Gastrocnemius medialis (tissue), 4 donors: ENCODE data around the gene SELENBP1. TPM values are rescaled to one million over a fixed set of nuclear protein-coding genes. Genes with fewer than 3 reads are reported as not detected.
A peak's percentile ranks its signal among the peaks of the same experiment; 100 is the strongest.

Source experiments
- ATAC-seq, 2 donors: fragments of 150-250 bp; one replicate each; pipeline ENCODE4 v1.9.1; 2016
- DNase-seq, 2 donors: peaks; one replicate each; pipeline ENCODE4 v3.0.0-alpha.2; 2019
- H3K27ac ChIP-seq, 4 donors: fragments of 200-600 bp; sonication (generic); 1 replicate in 1 of 4; 2 replicates in 3 of 4; pipeline ENCODE4 v1.5.1; 2016 to 2018; ENCODE audit warnings: mild to moderate bottlenecking in 2 of 4, moderate library complexity in 1 of 4
- H3K27me3 ChIP-seq, 3 donors: fragments of 200-600 bp; sonication (generic) in 2 of 3; 1 replicate in 1 of 3; 2 replicates in 2 of 3; pipeline versions ENCODE4 v1.5.1 to v1.6.0; 2016 to 2019; ENCODE audit warnings: mild to moderate bottlenecking in 1 of 3, moderate library complexity in 1 of 3
- H3K36me3 ChIP-seq, 2 donors: fragments of 200-600 bp; sonication (generic) in 1 of 2; one replicate each; pipeline ENCODE4 v1.5.1; 2017 to 2018
- H3K4me1 ChIP-seq, 2 donors: fragments of 200-600 bp; sonication (generic) in 1 of 2; one replicate each; pipeline ENCODE4 v1.5.1; 2016 to 2017; ENCODE audit warnings: mild to moderate bottlenecking in 2 of 2
- H3K4me3 ChIP-seq, 4 donors: fragments of 200-600 bp; sonication (generic) in 3 of 4; 1 replicate in 1 of 4; 2 replicates in 3 of 4; pipeline ENCODE4 v1.5.1; 2016 to 2019; ENCODE audit warnings: mild to moderate bottlenecking in 2 of 4
- H3K9me3 ChIP-seq, 3 donors: fragments of 200-600 bp; sonication (generic) in 2 of 3; 1 replicate in 1 of 3; 2 replicates in 2 of 3; pipeline ENCODE4 v1.5.1; 2016 to 2019
- POLR2A ChIP-seq, 2 donors: fragments of 450-650 bp; IDR thresholded peaks; one replicate each; pipeline ENCODE4 v1.6.1; 2017; ENCODE audit warnings: antibody characterized with exemption in 2 of 2, mild to moderate bottlenecking in 2 of 2, moderate library complexity in 2 of 2
- in situ Hi-C, 4 donors: fragments of 200-750 bp; cut with MboI; loops; one replicate each; pipeline versions ENCODE4 v1.15.0 to v1.8.0; 2017; ENCODE audit warnings: low sequenced_read_pairs in 4 of 4
- intact Hi-C: fragments of 100-400 bp; cut with DNase I; formaldehyde crosslinking; loops from one replicate; pipeline ENCODE4 v1.15.1; 2023; ENCODE audit warnings: low total_unique reads
- total RNA-seq, 4 donors: library from RNA; depleted of rRNA; stranded (reverse); fragments of >200 nt; gene quantifications; one replicate each; pipeline versions ENCODE4 v1.1.0 to v1.2.3, GENCODE V29; 2016
- TF ChIP-seq, protein P1 (sequence below), 5 experiments: fragments of 450-650 bp in 3 of 5; fragments of 200-600 bp in 2 of 5; sonication (generic) in 2 of 5; IDR thresholded peaks in 4 of 5; conservative IDR thresholded peaks in 1 of 5; 1 replicate in 4 of 5; 2 replicates in 1 of 5; pipeline ENCODE4 v1.5.1; 2016 to 2019; ENCODE audit warnings: antibody characterized with exemption in 5 of 5, mild to moderate bottlenecking in 3 of 5, moderate library complexity in 3 of 5

Gene SELENBP1
- total RNA-seq, 4 donors from 2014 or later = 30.9 to 70.2 (median 42.3) TPM

DNA sequence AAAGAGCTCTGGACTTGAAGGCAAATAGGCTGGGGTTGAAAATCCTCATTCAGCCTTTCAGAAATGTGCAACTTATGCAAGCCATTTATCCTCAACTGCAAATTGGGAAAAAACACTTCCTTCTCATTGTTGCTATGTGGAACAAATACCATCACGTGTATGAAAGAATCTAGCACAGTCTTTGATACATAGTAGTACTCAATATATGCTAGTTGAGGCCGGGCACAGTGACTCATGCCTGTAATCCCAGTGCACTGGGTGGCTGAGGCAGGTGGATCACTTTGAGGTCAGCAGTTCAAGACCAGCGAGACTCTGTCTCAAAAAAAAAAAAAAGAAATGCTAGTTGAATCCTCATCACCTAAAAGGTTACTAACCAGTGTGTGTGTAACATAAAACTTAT is 53.5 kb downstream of the SELENBP1 start:
- no peaks in the 10 kb centered on the region for H3K9me3 ChIP-seq
- DNase-seq (no peak), ATAC-seq (no peak)
- H3K27me3 ChIP-seq = no peaks in the 10 kb centered on the region
- intact Hi-C loops (no loop called here), in situ Hi-C loops (no loop called here)
- no peak overlapping the region for H3K4me3 ChIP-seq
- no peak for TF ChIP-seq POLR2A (IDR thresholded peaks at IDR 0.05)
- TF ChIP-seq, protein P1, sequence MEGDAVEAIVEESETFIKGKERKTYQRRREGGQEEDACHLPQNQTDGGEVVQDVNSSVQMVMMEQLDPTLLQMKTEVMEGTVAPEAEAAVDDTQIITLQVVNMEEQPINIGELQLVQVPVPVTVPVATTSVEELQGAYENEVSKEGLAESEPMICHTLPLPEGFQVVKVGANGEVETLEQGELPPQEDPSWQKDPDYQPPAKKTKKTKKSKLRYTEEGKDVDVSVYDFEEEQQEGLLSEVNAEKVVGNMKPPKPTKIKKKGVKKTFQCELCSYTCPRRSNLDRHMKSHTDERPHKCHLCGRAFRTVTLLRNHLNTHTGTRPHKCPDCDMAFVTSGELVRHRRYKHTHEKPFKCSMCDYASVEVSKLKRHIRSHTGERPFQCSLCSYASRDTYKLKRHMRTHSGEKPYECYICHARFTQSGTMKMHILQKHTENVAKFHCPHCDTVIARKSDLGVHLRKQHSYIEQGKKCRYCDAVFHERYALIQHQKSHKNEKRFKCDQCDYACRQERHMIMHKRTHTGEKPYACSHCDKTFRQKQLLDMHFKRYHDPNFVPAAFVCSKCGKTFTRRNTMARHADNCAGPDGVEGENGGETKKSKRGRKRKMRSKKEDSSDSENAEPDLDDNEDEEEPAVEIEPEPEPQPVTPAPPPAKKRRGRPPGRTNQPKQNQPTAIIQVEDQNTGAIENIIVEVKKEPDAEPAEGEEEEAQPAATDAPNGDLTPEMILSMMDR (IDR thresholded peaks at IDR 0.05 in 4 of 5, conservative IDR thresholded peaks at IDR 0.05 in 1 of 5) = no peak
- peaks cover 15 to 45% of the 10 kb centered on the region in 2 donors for H3K4me1 ChIP-seq
- H3K27ac ChIP-seq = peak overlapping the region in 2 of 4 donors; percentile 6 to 36
- H3K36me3 ChIP-seq = peaks cover 0 to 71% of the 10 kb centered on the region in 2 donors

DNA sequence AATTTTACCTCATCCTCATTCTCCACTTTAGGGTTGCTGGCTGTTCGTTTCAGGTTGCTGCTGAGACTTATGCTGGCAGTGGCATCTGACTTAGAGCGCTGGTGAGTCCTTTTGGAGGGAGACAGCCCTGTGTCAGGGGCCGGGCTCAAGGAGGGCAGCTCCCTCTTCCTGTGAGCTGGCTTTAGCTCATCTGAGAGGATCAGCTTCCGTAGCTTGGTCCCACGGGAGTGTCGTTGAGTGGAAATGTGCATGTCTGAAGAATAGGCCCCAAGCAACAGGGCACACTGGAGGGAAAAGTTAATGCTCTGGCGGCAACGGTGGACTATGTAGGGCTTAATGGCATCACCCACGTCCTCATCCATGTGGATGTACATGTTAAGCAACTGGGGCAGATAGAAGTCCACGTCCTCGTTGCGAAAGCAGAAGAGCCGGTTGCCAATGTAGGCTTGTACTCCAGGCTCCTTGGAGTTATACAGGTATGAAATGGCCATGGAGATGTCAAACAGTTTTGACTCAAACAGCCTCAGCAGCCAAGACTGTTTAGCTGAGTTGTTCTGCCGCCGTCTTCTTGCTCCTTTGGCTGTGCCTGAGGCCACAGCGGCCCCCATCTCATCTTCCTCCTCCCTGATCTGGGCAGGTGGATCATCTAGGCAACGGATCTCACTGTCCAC is 56.8 kb downstream of the SELENBP1 start:
- in situ Hi-C loops (no loop called here), intact Hi-C loops (no loop called here)
- no peak overlapping the region for H3K4me3 ChIP-seq
- no peaks in the 10 kb centered on the region for H3K27me3 ChIP-seq
- H3K27ac ChIP-seq = peak overlapping the region in 3 of 4 donors; percentile 91 to 93 (median 93)
- peaks cover 42 to 61% of the 10 kb centered on the region in 2 donors for H3K4me1 ChIP-seq
- DNase-seq (no peak), ATAC-seq (no peak)
- H3K36me3 ChIP-seq = peaks cover 0 to 43% of the 10 kb centered on the region in 2 donors
- H3K9me3 ChIP-seq = no peaks in the 10 kb centered on the region
- TF ChIP-seq, protein P1 (IDR thresholded peaks at IDR 0.05 in 4 of 5, conservative IDR thresholded peaks at IDR 0.05 in 1 of 5) = no peak

Other genes with a start within 250 kb of the SELENBP1 start
- 100 to 1,000 TPM in 2 of 4 donors, 10 to 100 TPM in 2; 51.5 to 121 (median 108) TPM for gene SEMA6C, start 226.1 kb downstream of the SELENBP1 start, total RNA-seq
- 1 to 10 TPM in 3 of 4 donors, not detected in 1; 1.1 to 3.1 (median 1.4) TPM for gene TNFAIP8L2, start 216.1 kb downstream of the SELENBP1 start, total RNA-seq
- 10 to 100 TPM; 11.4 to 14.6 (median 13.7) TPM for gene LYSMD1, start 206.8 kb downstream of the SELENBP1 start, total RNA-seq
- gene SCNM1, start 206.6 kb downstream of the SELENBP1 start, total RNA-seq = 10 to 100 TPM; 17.7 to 56.1 (median 35.6) TPM
- gene TMOD4, start 196.7 kb downstream of the SELENBP1 start, total RNA-seq = 100 to 1,000 TPM in 3 of 4 donors, 10 to 100 TPM in 1; 58.3 to 315 (median 188) TPM
- gene VPS72, start 182.5 kb downstream of the SELENBP1 start, total RNA-seq = 10 to 100 TPM; 62.2 to 95.8 (median 68.9) TPM
- 10 to 100 TPM; 23.4 to 46.8 (median 36.9) TPM for gene PIP5K1A, start 174.2 kb downstream of the SELENBP1 start, total RNA-seq
- 100 to 1,000 TPM; 263 to 439 (median 340) TPM for gene PSMD4, start 118.0 kb downstream of the SELENBP1 start, total RNA-seq
- 10 to 100 TPM; 11.9 to 19.6 (median 16.6) TPM for gene ZNF687, start 90.4 kb downstream of the SELENBP1 start, total RNA-seq
- 10 to 100 TPM; 65.5 to 98.1 (median 77.3) TPM for gene PI4KB, start 45.3 kb downstream of the SELENBP1 start, total RNA-seq
- gene RFX5, start 25.5 kb downstream of the SELENBP1 start, total RNA-seq = 10 to 100 TPM; 11.4 to 24.0 (median 20.6) TPM
- 100 to 1,000 TPM; 259 to 324 (median 291) TPM for gene PSMB4, start 26.9 kb upstream of the SELENBP1 start, total RNA-seq
- 10 to 100 TPM; 14.1 to 20.2 (median 15.1) TPM for gene POGZ, start 86.8 kb upstream of the SELENBP1 start, total RNA-seq
- gene CGN, start 138.7 kb upstream of the SELENBP1 start, total RNA-seq = under 1 TPM in 2 of 4 donors, not detected in 2; 0.34 to 0.78 TPM
- 1 to 10 TPM; 1.2 to 4.0 (median 2.7) TPM for gene TUFT1, start 167.6 kb upstream of the SELENBP1 start, total RNA-seq
- gene SNX27, start 239.3 kb upstream of the SELENBP1 start, total RNA-seq = 10 to 100 TPM; 37.0 to 43.7 (median 40.9) TPM